ENCODE data around the gene ETF1.

Gene ETF1

GRCh38 chr5:138542956-138543729 is at the start of gene ETF1:
Gene ETF1 (minus strand): TSS chr5:138543236. CDS start chr5:138542918, 318 bp downstream.
- intact Hi-C loops (cut with DNase I): loop anchor here (1.0 to 10.0 kb wide), 2 partner anchors 32 to 188 kb away; partner anchors contain the start of genes HSPA9 and KDM3B
- DNase-seq: peak; percentile 100

- intact Hi-C loops (cut with DNase I): no loop called here
- no peak for DNase-seq
These were observed 45.2 kb upstream of the ETF1 start for GRCh38 chr5:138588013-138588788.

GRCh38 chr5:138585157-138585556 is 42.1 kb upstream of the ETF1 start:
- no peak for DNase-seq
- intact Hi-C loops (cut with DNase I): no loop called here

GRCh38 chr5:138583984-138584637 is 41.1 kb upstream of the ETF1 start:
- DNase-seq: no peak
- intact Hi-C loops (cut with DNase I): loop anchor here (5.0 kb wide), 1 partner anchor 678 kb away; no protein-coding TSS in a partner anchor

GRCh38 chr5:138582959-138583358 is 39.9 kb upstream of the ETF1 start:
- no peak for DNase-seq
- intact Hi-C loops (cut with DNase I): loop anchor here (5.0 kb wide), 1 partner anchor 679 kb away; no protein-coding TSS in a partner anchor

GRCh38 chr5:138580777-138581176 is 37.7 kb upstream of the ETF1 start:
- intact Hi-C loops (cut with DNase I): loop anchor here (5.0 kb wide), 1 partner anchor 682 kb away; no protein-coding TSS in a partner anchor
- DNase-seq: no peak

GRCh38 chr5:138580001-138580400 is 37.0 kb upstream of the ETF1 start:
- DNase-seq: no peak
- intact Hi-C loops (cut with DNase I): loop anchor here (5.0 kb wide), 1 partner anchor 682 kb away; no protein-coding TSS in a partner anchor

GRCh38 chr5:138579517-138579863 is 36.5 kb upstream of the ETF1 start:
- DNase-seq: no peak
- intact Hi-C loops (cut with DNase I): loop anchor here (10.0 kb wide), 1 partner anchor 115 kb away; the partner anchor contains the start of gene EGR1

GRCh38 chr5:138577452-138577851 is 34.4 kb upstream of the ETF1 start:
- intact Hi-C loops (cut with DNase I): loop anchor here (10.0 kb wide), 1 partner anchor 113 kb away; the partner anchor contains the start of gene EGR1
- no peak for DNase-seq

GRCh38 chr5:138575194-138576015 is 32.4 kb upstream of the ETF1 start, which contains the start of gene HSPA9:
Gene HSPA9 (minus strand): TSS chr5:138575401. CDS start chr5:138575318, 83 bp downstream.
- intact Hi-C loops (cut with DNase I): loop anchor here (1.0 to 10.0 kb wide), 2 partner anchors 32 to 111 kb away; partner anchors contain the start of genes EGR1 and ETF1
- DNase-seq: peak; percentile 96 to 100 (median 98)

GRCh38 chr5:138574744-138575193 is 31.7 kb upstream of the ETF1 start:
- intact Hi-C loops (cut with DNase I): loop anchor here (1.0 to 10.0 kb wide), 2 partner anchors 31 to 110 kb away; partner anchors contain the start of genes EGR1 and ETF1
- peak in 2 of 42 donors; percentile 24 to 29 for DNase-seq

GRCh38 chr5:138573949-138574670 is 31.1 kb upstream of the ETF1 start:
- intact Hi-C loops (cut with DNase I): loop anchor here (10.0 kb wide), 1 partner anchor 109 kb away; the partner anchor contains the start of gene EGR1
- DNase-seq: no peak

GRCh38 chr5:138573223-138573622 is 30.2 kb upstream of the ETF1 start:
- DNase-seq: no peak
- intact Hi-C loops (cut with DNase I): loop anchor here (10.0 kb wide), 1 partner anchor 108 kb away; the partner anchor contains the start of gene EGR1

- intact Hi-C loops (cut with DNase I): loop anchor here (10.0 kb wide), 1 partner anchor 106 kb away; the partner anchor contains the start of gene EGR1
- DNase-seq: no peak
These were observed 27.8 kb upstream of the ETF1 start for GRCh38 chr5:138570871-138571270.

- intact Hi-C loops (cut with DNase I): loop anchor here (10.0 kb wide), 1 partner anchor 105 kb away; the partner anchor contains the start of gene EGR1
These were observed 26.7 kb upstream of the ETF1 start for GRCh38 chr5:138569782-138570181.

GRCh38 chr5:138568061-138568824 is 25.2 kb upstream of the ETF1 start:
- intact Hi-C loops (cut with DNase I): no loop called here

More at GRCh38 chr5:138569782-138570181, 26.7 kb upstream of the ETF1 start:
- no peak for DNase-seq

More at GRCh38 chr5:138568061-138568824, 25.2 kb upstream of the ETF1 start:
- DNase-seq: no peak
